Stomach (tissue), 9 donors: ENCODE results near the gene AKAP11. TPM values are rescaled to one million over a fixed set of nuclear protein-coding genes. Genes with fewer than 3 reads are reported as not detected.

Source experiments
- DNase-seq, 2 donors: peaks; one replicate each; pipeline versions ENCODE4 v3.0.0 to v3.0.0-alpha.2; 2013 to 2019
- H3K27ac ChIP-seq, 5 donors: fragments of 200-600 bp in 4 of 5; sonication (generic) in 4 of 5; one replicate each; pipeline ENCODE4 v1.5.1; 2013 to 2019; ENCODE audit warnings: mild to moderate bottlenecking in 1 of 5, moderate library complexity in 1 of 5
- H3K27me3 ChIP-seq, 3 donors: fragments of 200-600 bp; sonication (generic); one replicate each; pipeline ENCODE4 v1.5.1; 2017 to 2019; ENCODE audit warnings: mixed run types in 1 of 3
- H3K36me3 ChIP-seq, 4 donors: fragments of 200-600 bp; sonication (generic); 1 replicate in 3 of 4; 2 replicates in 1 of 4; pipeline ENCODE4 v1.5.1; 2016 to 2019
- H3K4me1 ChIP-seq, 4 donors: fragments of 200-600 bp; sonication (generic); one replicate each; pipeline ENCODE4 v1.5.1; 2016 to 2019
- H3K4me3 ChIP-seq, 4 donors: fragments of 200-600 bp; sonication (generic) in 3 of 4; one replicate each; pipeline ENCODE4 v1.5.1; 2016 to 2019; ENCODE audit warnings: mild to moderate bottlenecking in 1 of 4
- H3K9me3 ChIP-seq, 4 donors: fragments of 200-600 bp; sonication (generic); one replicate each; pipeline ENCODE4 v1.5.1; 2016 to 2019
- CTCF ChIP-seq, 7 experiments: fragments of 450-650 bp in 4 of 7; fragments of 200-600 bp in 3 of 7; sonication (generic) in 3 of 7; IDR thresholded peaks; one replicate each; pipeline ENCODE4 v1.5.1; 2016 to 2019; ENCODE audit warnings: antibody characterized with exemption in 7 of 7, control low read depth in 2 of 7, mild to moderate bottlenecking in 1 of 7
- EP300 ChIP-seq: sonication (generic); formaldehyde crosslinking; IDR thresholded peaks from one replicate; pipeline ENCODE4 v1.6.1; 2017; ENCODE audit warnings: antibody characterized with exemption
- POLR2A ChIP-seq, 4 donors: fragments of 450-650 bp; IDR thresholded peaks; one replicate each; pipeline ENCODE4 v1.6.1; 2016; ENCODE audit warnings: antibody characterized with exemption in 4 of 4, control low read depth in 2 of 4, mild to moderate bottlenecking in 1 of 4, moderate library complexity in 1 of 4
- POLR2AphosphoS5 ChIP-seq, 3 donors: sonication (generic); formaldehyde crosslinking; IDR thresholded peaks; one replicate each; pipeline ENCODE4 v1.6.1; 2016; ENCODE audit warnings: antibody characterized with exemption in 3 of 3
- WGBS, 5 donors: extraction: QIAGEN DNeasy Blood & Tissue Kit in 3 of 5; methylation state at CpG; one replicate each; pipeline versions ENCODE4 v1.1.5 to v1.1.7; 2013 to 2018; 5-methylcytosine and 5-hydroxymethylcytosine counted together
- intact Hi-C: fragments of 100-400 bp; cut with DNase I; formaldehyde crosslinking; loops from one replicate; pipeline ENCODE4 v1.15.1; 2023; ENCODE audit warnings: low total_unique reads
- polyA plus RNA-seq, 3 donors: library from polyadenylated mRNA; stranded (reverse); fragments of 200-250 nt; gene quantifications; one replicate each; pipeline ENCODE4 v1.2.3, GENCODE V29; 2013
- total RNA-seq, 5 donors: library from RNA; depleted of rRNA; stranded (reverse); fragments of >200 nt; gene quantifications; one replicate each; pipeline versions ENCODE4 v1.1.0 to v1.2.3, GENCODE V29; 2014 to 2016
- donor health status: healthy with polysubstance abuse.
- donor health status: Bipolar disorder and iron deficiency.
- donor health status: healthy.

Gene AKAP11
- total and polyA plus RNA-seq, 8 donors = 2.8 to 58.0 (median 14.5) TPM

DNA sequence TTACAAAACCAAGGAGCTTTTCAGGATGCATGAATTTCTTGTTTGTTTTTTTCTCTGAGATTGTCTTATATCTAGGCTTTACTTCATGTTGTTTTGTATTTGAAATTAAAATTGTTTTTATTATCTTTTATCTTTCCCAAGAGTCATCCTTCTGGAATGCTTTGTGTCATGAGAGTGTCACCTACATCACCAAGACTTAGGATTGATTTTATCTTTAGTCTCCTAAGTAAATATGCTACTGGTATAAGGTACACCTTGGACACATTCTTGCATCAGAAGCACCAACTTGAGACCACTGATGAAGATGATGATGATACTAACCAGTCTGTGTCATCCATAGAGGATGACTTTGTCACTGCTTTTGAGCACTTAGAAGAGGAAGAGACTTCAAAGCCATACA, 26.4 kb downstream of the AKAP11 start:
- Histone ChIP-seq H3K9me3 (no peaks in the 10 kb centered on the region), H3K4me1 (no peaks in the 10 kb centered on the region), H3K27me3 (no peaks in the 10 kb centered on the region), H3K4me3 (no peak overlapping the region), H3K36me3 (peaks cover 36 to 84% (median 83%) of the 10 kb centered on the region in 4 donors), H3K27ac (no peak overlapping the region)
- TF ChIP-seq EP300 (no peak), POLR2A (IDR thresholded peaks at IDR 0.05) (no peak), POLR2AphosphoS5 (IDR thresholded peaks at IDR 0.05) (no peak), CTCF (IDR thresholded peaks at IDR 0.05) (no peak)
- no peak for DNase-seq
- intact Hi-C loops = no loop called here

- H3K4me3 ChIP-seq = no peak overlapping the region
- H3K9me3 ChIP-seq = no peaks in the 10 kb centered on the region
- intact Hi-C loops = no loop called here
- H3K4me1 ChIP-seq = no peaks in the 10 kb centered on the region
- no peak overlapping the region for H3K27ac ChIP-seq
- DNase-seq = no peak
- H3K27me3 ChIP-seq = no peaks in the 10 kb centered on the region
- H3K36me3 ChIP-seq = peaks cover 17 to 92% (median 88%) of the 10 kb centered on the region in 4 donors
- TF ChIP-seq POLR2A (IDR thresholded peaks at IDR 0.05) = no peak
- TF ChIP-seq EP300 = no peak
- TF ChIP-seq CTCF (IDR thresholded peaks at IDR 0.05) = no peak
- no peak for TF ChIP-seq POLR2AphosphoS5 (IDR thresholded peaks at IDR 0.05)
Observed at GRCh38 chr13:42305503-42305902, 33.6 kb downstream of the AKAP11 start.

- Histone ChIP-seq H3K36me3 (peaks cover 4 to 80% (median 73%) of the 10 kb centered on the region in 4 donors), H3K27me3 (no peaks in the 10 kb centered on the region), H3K27ac (no peak overlapping the region), H3K4me1 (no peaks in the 10 kb centered on the region), H3K4me3 (no peak overlapping the region), H3K9me3 (no peaks in the 10 kb centered on the region)
- WGBS, 5 donors = 67 to 74% (median 72%) methylated on average over 4 of the region's 4 CpGs
- TF ChIP-seq POLR2A (IDR thresholded peaks at IDR 0.05) (no peak), POLR2AphosphoS5 (IDR thresholded peaks at IDR 0.05) (no peak), CTCF (IDR thresholded peaks at IDR 0.05) (no peak), EP300 (no peak)
- DNase-seq = no peak
- intact Hi-C loops = no loop called here
Observed at GRCh38 chr13:42307461-42307860, 35.5 kb downstream of the AKAP11 start.

DNA sequence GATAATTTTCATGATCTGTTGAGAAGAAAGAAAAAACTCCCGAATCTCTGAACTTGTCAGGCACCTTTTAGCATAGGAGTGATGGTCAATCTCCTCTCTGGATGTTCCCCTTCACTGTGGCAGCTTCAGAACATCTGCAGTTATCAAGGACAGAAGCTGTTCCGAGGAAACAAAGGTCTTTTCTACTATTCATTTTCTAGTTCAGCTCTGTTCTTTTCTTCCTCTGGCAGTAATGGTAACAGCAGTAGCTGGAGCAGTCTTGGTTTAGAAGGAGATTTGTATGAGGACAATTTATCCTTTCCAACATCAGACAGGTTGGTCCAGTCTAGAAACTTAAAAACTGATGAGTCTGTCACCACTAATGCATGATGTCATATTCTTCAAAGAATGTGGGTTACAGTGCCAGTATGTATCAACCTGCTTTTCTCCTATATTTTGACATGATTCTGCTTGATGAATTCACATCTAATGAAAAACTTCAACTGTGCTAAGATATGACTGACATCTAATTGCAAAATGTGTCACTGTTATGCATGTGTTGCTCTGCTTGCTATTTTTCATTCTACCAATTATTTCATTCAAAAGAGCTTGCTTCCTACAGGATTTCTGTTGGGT, 41.0 kb downstream of the AKAP11 start:
- no peaks in the 10 kb centered on the region for H3K4me1 ChIP-seq
- H3K27me3 ChIP-seq = no peaks in the 10 kb centered on the region
- TF ChIP-seq CTCF (IDR thresholded peaks at IDR 0.05) (no peak), POLR2AphosphoS5 (IDR thresholded peaks at IDR 0.05) (no peak), EP300 (no peak), POLR2A (IDR thresholded peaks at IDR 0.05) (no peak)
- intact Hi-C loops = no loop called here
- H3K4me3 ChIP-seq = no peak overlapping the region
- 85 to 95% (median 86%) methylated on average over 2 of the region's 2 CpGs for WGBS, 5 donors
- peaks cover 7 to 80% (median 69%) of the 10 kb centered on the region in 4 donors for H3K36me3 ChIP-seq
- DNase-seq = no peak
- H3K27ac ChIP-seq = no peak overlapping the region
- H3K9me3 ChIP-seq = no peaks in the 10 kb centered on the region
